ENCODE measurements around the gene FOXO3B.
"Not testable (repeated sequence)": the region's sequence is repeated elsewhere in the genome, so short reads cannot be mapped to it uniquely, and the experiment has no call there.

The FOXO3B gene

DNA sequence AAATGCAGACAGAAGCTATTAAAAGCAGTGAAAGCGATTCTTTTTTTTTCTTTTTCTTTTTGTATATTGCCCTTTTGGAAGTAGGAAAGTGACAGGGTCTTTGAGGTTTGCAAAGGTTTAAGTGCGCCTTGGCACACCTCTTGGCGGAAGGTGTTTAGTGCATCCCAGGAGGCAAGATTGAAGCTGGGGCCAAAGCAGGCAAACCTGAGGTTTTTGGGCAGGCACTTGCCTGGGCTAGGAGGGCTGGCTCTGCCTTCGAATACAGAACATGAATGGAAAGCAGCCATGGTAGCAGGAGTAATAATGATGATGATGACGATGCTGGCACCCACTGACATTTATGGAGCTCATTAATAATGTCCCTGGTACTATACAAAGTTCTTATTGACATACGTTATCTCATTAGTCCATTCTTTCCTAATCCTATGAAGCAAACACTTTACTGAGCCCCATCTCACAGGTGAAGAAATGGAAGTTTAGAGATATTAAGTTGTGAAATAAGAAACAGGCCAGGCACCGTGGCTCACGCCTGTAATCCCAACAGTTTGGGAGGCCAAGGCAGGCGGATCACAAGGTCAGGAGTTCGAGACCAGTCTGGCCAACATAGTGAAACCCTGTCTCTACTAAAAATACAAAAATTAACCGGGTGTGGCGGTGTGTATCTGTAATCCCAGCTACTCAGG is 37.5 kb upstream of the FOXO3B start:
- DNase-seq (ENCODE audit: low spot score); H2BK120ac ChIP-seq (ENCODE audit: low read depth, low read length); H4K91ac ChIP-seq (ENCODE audit: low read depth, low read length, poor library complexity); H4K8ac ChIP-seq (ENCODE audit: low read depth, low read length); H3K14ac ChIP-seq (ENCODE audit: low read length); H3K36me3 ChIP-seq (replicated peaks in 1 of 2; ENCODE audit: control insufficient read depth in 2 of 2, insufficient read depth in 2 of 2, low read length in 2 of 2); H3K4ac ChIP-seq (ENCODE audit: low read length); H2BK15ac ChIP-seq (ENCODE audit: low read length); H3K27ac ChIP-seq (replicated peaks; ENCODE audit: low read length); H2BK5ac ChIP-seq (ENCODE audit: low read length); H3K27me3 ChIP-seq (ENCODE audit: control insufficient read depth in 3 of 3, insufficient read depth in 3 of 3, low read depth in 1 of 3, low read length in 3 of 3); H3K23ac ChIP-seq (ENCODE audit: low read depth, low read length, poor library complexity); H3K9me3 ChIP-seq (replicated peaks in 1 of 2; ENCODE audit: control insufficient read depth in 2 of 2, insufficient read depth in 1 of 2, low read depth in 1 of 2, low read length in 2 of 2); H2BK12ac ChIP-seq (ENCODE audit: low read length); H3K4me2 ChIP-seq (ENCODE audit: insufficient read depth, low read length, poor library complexity, severe bottlenecking); H2AK5ac ChIP-seq (ENCODE audit: low read depth, low read length); H3K79me1 ChIP-seq (ENCODE audit: low read depth, low read length); H3K9ac ChIP-seq (ENCODE audit: low read depth, low read length, poor library complexity); H3K4me3 ChIP-seq (ENCODE audit: low read length in 2 of 2); H2AFZ ChIP-seq (ENCODE audit: low read length); H3K4me1 ChIP-seq (ENCODE audit: control insufficient read depth in 2 of 2, insufficient read depth in 1 of 2, low read depth in 1 of 2, low read length in 2 of 2); H3K18ac ChIP-seq (ENCODE audit: low read length): not testable (repeated sequence)
- no CpG with 5 or more reads among the region's 12 CpGs for WGBS, 2 donors (ENCODE audit: extremely low coverage in 2 of 2, insufficient read length in 2 of 2, insufficient replicate concordance in 1 of 2)

DNA sequence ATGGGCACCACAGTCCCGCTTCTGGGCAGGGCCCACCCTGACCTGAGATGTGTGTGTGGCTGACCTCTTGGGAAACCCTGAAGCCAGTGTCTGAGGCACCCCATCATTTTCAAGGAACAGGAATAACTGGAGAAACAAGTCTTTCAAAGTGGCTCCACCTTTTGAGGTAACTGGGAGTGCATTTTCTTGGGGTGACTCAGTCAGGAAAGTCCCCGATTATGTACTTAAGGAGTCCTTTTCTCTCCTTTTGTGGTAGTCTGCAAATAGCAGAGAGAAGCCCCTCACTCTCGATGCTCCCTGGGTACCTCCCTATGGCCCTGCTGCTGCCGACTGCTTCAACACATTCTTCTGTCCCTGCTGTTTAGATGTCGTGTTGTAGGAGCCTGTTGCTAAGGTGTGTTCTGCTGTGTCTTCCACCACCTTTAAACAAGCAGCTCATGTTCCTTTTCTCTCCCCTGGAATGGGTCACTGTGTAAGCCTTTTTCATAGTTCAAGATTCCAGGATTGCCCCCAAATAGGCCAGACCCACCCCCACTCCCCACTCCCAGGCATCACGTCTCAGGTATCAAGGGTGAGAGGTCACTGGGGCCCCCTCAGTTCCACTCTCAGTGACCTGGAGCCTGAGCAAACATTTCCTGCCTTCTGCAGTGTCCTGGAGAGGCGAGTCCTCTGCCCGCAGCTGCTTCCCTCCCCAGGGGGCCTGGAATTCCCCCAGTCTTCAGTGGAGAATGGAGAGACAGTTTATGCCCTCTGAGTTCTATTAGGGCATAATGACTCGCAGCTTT is 36.7 kb upstream of the FOXO3B start:
- H3K79me1 ChIP-seq (ENCODE audit: low read depth, low read length); H3K18ac ChIP-seq (ENCODE audit: low read length); H3K4me3 ChIP-seq (ENCODE audit: low read length in 2 of 2); H3K27ac ChIP-seq (replicated peaks; ENCODE audit: low read length); H3K9me3 ChIP-seq (replicated peaks in 1 of 2; ENCODE audit: control insufficient read depth in 2 of 2, insufficient read depth in 1 of 2, low read depth in 1 of 2, low read length in 2 of 2); H3K4me2 ChIP-seq (ENCODE audit: insufficient read depth, low read length, poor library complexity, severe bottlenecking); H3K4me1 ChIP-seq (ENCODE audit: control insufficient read depth in 2 of 2, insufficient read depth in 1 of 2, low read depth in 1 of 2, low read length in 2 of 2); H2AK5ac ChIP-seq (ENCODE audit: low read depth, low read length); H2AFZ ChIP-seq (ENCODE audit: low read length); H4K8ac ChIP-seq (ENCODE audit: low read depth, low read length); H3K27me3 ChIP-seq (ENCODE audit: control insufficient read depth in 3 of 3, insufficient read depth in 3 of 3, low read depth in 1 of 3, low read length in 3 of 3); H3K4ac ChIP-seq (ENCODE audit: low read length); H3K23ac ChIP-seq (ENCODE audit: low read depth, low read length, poor library complexity); H2BK5ac ChIP-seq (ENCODE audit: low read length); H3K9ac ChIP-seq (ENCODE audit: low read depth, low read length, poor library complexity); H3K14ac ChIP-seq (ENCODE audit: low read length); H2BK12ac ChIP-seq (ENCODE audit: low read length); H2BK15ac ChIP-seq (ENCODE audit: low read length); H3K36me3 ChIP-seq (replicated peaks in 1 of 2; ENCODE audit: control insufficient read depth in 2 of 2, insufficient read depth in 2 of 2, low read length in 2 of 2); H4K91ac ChIP-seq (ENCODE audit: low read depth, low read length, poor library complexity); H2BK120ac ChIP-seq (ENCODE audit: low read depth, low read length): not testable (repeated sequence)
- DNase-seq (ENCODE audit: low spot score), result peak; percentile 15
- no CpG with 5 or more reads among the region's 9 CpGs for WGBS, 2 donors (ENCODE audit: extremely low coverage in 2 of 2, insufficient read length in 2 of 2, insufficient replicate concordance in 1 of 2)

DNA sequence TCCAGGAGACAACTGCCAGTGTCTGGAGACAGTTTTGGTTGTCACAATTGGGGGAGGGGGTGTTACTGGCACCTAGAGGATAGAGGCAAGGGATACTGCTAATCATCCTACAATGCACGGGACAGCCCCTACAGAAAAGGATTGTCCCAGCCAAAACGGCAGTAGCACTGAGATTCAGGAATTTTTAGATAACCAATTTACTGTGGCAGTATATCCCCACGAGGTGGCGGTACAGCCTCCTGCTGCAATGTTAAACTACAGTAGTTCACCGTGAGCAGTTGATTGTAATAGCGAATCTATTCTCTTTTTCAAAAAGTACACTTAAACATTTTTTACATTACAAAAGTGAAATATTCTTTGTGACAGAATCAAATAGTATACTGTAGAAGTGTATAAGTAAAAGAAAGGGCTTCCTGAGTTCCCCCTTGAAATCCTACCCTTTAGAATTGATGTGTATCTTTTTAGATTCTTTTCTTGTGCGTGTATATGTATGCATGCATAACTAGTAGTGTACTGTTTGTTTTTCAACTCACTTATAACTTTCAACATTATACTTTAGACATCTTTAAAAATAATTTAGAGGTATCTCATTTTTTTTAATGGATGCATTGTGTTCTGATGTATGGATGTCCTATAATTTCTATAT is 30.4 kb upstream of the FOXO3B start:
- H3K27ac ChIP-seq (replicated peaks; ENCODE audit: low read length); H3K27me3 ChIP-seq (ENCODE audit: control insufficient read depth in 3 of 3, insufficient read depth in 3 of 3, low read depth in 1 of 3, low read length in 3 of 3); H3K14ac ChIP-seq (ENCODE audit: low read length); H3K4me3 ChIP-seq (ENCODE audit: low read length in 2 of 2); H3K9me3 ChIP-seq (replicated peaks in 1 of 2; ENCODE audit: control insufficient read depth in 2 of 2, insufficient read depth in 1 of 2, low read depth in 1 of 2, low read length in 2 of 2); H4K91ac ChIP-seq (ENCODE audit: low read depth, low read length, poor library complexity); H2BK12ac ChIP-seq (ENCODE audit: low read length); H2BK15ac ChIP-seq (ENCODE audit: low read length); H2AK5ac ChIP-seq (ENCODE audit: low read depth, low read length); H3K9ac ChIP-seq (ENCODE audit: low read depth, low read length, poor library complexity); H3K4me1 ChIP-seq (ENCODE audit: control insufficient read depth in 2 of 2, insufficient read depth in 1 of 2, low read depth in 1 of 2, low read length in 2 of 2); H4K8ac ChIP-seq (ENCODE audit: low read depth, low read length); H3K23ac ChIP-seq (ENCODE audit: low read depth, low read length, poor library complexity); H3K36me3 ChIP-seq (replicated peaks in 1 of 2; ENCODE audit: control insufficient read depth in 2 of 2, insufficient read depth in 2 of 2, low read length in 2 of 2); H2BK5ac ChIP-seq (ENCODE audit: low read length); H3K18ac ChIP-seq (ENCODE audit: low read length); H2BK120ac ChIP-seq (ENCODE audit: low read depth, low read length); H3K4me2 ChIP-seq (ENCODE audit: insufficient read depth, low read length, poor library complexity, severe bottlenecking); H3K79me1 ChIP-seq (ENCODE audit: low read depth, low read length); H3K4ac ChIP-seq (ENCODE audit: low read length): not testable (repeated sequence)
- whole genome bisulfite sequencing, 2 donors (ENCODE audit: extremely low coverage in 2 of 2, insufficient read length in 2 of 2, insufficient replicate concordance in 1 of 2), result no CpG with 5 or more reads among the region's 7 CpGs
- peak overlapping the region; percentile 40 for H2AFZ ChIP-seq (ENCODE audit: low read length)
- DNase-seq (ENCODE audit: low spot score), result peak; percentile 20

DNA sequence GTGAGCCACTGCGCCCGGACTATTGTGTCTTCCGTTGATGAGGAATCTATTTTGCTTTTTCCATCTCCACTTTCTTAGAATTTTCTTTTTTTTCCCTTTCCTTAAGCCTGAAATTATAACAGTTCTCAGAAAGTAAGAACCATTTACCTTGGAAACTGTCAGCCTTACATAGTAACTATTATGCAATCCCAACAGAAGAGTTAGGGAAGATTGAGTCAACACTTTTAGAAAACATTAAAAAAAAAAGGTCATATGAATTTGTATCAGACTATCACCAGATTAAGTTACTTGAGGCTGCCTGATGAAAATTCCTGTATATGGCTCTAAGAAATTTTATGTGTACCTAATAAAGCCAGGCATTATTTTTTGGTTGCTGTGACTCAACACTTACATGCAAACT is 26.1 kb upstream of the FOXO3B start:
- H3K4me3 ChIP-seq (ENCODE audit: low read length in 2 of 2); H4K91ac ChIP-seq (ENCODE audit: low read depth, low read length, poor library complexity); H3K36me3 ChIP-seq (replicated peaks in 1 of 2; ENCODE audit: control insufficient read depth in 2 of 2, insufficient read depth in 2 of 2, low read length in 2 of 2); H2BK15ac ChIP-seq (ENCODE audit: low read length); DNase-seq (ENCODE audit: low spot score); H3K14ac ChIP-seq (ENCODE audit: low read length); H2BK120ac ChIP-seq (ENCODE audit: low read depth, low read length); H2BK5ac ChIP-seq (ENCODE audit: low read length); H4K8ac ChIP-seq (ENCODE audit: low read depth, low read length); H2AFZ ChIP-seq (ENCODE audit: low read length); H3K27me3 ChIP-seq (ENCODE audit: control insufficient read depth in 3 of 3, insufficient read depth in 3 of 3, low read depth in 1 of 3, low read length in 3 of 3); H3K23ac ChIP-seq (ENCODE audit: low read depth, low read length, poor library complexity); H3K27ac ChIP-seq (replicated peaks; ENCODE audit: low read length); H3K18ac ChIP-seq (ENCODE audit: low read length); H3K4me2 ChIP-seq (ENCODE audit: insufficient read depth, low read length, poor library complexity, severe bottlenecking); H3K4ac ChIP-seq (ENCODE audit: low read length); H3K79me1 ChIP-seq (ENCODE audit: low read depth, low read length); H3K9me3 ChIP-seq (replicated peaks in 1 of 2; ENCODE audit: control insufficient read depth in 2 of 2, insufficient read depth in 1 of 2, low read depth in 1 of 2, low read length in 2 of 2); H2AK5ac ChIP-seq (ENCODE audit: low read depth, low read length); H3K9ac ChIP-seq (ENCODE audit: low read depth, low read length, poor library complexity); H2BK12ac ChIP-seq (ENCODE audit: low read length); H3K4me1 ChIP-seq (ENCODE audit: control insufficient read depth in 2 of 2, insufficient read depth in 1 of 2, low read depth in 1 of 2, low read length in 2 of 2): not testable (repeated sequence)
- WGBS, 2 donors (ENCODE audit: extremely low coverage in 2 of 2, insufficient read length in 2 of 2, insufficient replicate concordance in 1 of 2), result no CpG with 5 or more reads among the region's 3 CpGs

Measured in neuronal stem cell (in vitro differentiated cells).